GM19397 (cell line): ENCODE data around the gene ERMAP.
"Not testable (repeated sequence)": the region's sequence is repeated elsewhere in the genome, so short reads cannot be mapped to it uniquely, and the experiment has no call there.

Experiments
- ATAC-seq: cut with Tn5 transposase; IDR thresholded peaks from one replicate; pipeline ENCODE4 v1.9.1; 2021; ENCODE audit warnings: mild to moderate bottlenecking, moderate library complexity; ENCODE audit not compliant: unreplicated experiment

The ERMAP gene

GRCh38 chr1:42806593-42806992 is 10.3 kb upstream of the ERMAP start:
- ATAC-seq: no peak

GRCh38 chr1:42807056-42807668 is 9.8 kb upstream of the ERMAP start:
- ATAC-seq: no peak

- not testable (repeated sequence) for ATAC-seq
These were observed 2.1 kb upstream of the ERMAP start for GRCh38 chr1:42814815-42815214.

- no peak for ATAC-seq
These were observed 859 bp upstream of the ERMAP start for GRCh38 chr1:42815941-42816584.

- ATAC-seq: no peak
These were observed 482 bp downstream of the ERMAP start for GRCh38 chr1:42817440-42817767.

GRCh38 chr1:42817976-42818375 is 1.1 kb downstream of the ERMAP start:
- no peak for ATAC-seq

- no peak for ATAC-seq
These were observed 3.9 kb downstream of the ERMAP start for GRCh38 chr1:42820813-42821212.

- ATAC-seq: no peak
These were observed 4.8 kb downstream of the ERMAP start for GRCh38 chr1:42821690-42822089.

- ATAC-seq: no peak
These were observed 6.0 kb downstream of the ERMAP start for GRCh38 chr1:42822800-42823392.

- no peak for ATAC-seq
These were observed 7.6 kb downstream of the ERMAP start for GRCh38 chr1:42824481-42825035.

GRCh38 chr1:42825036-42825851 is 8.3 kb downstream of the ERMAP start:
- no peak for ATAC-seq

GRCh38 chr1:42830631-42831030 is 13.7 kb downstream of the ERMAP start:
- no peak for ATAC-seq

- no peak for ATAC-seq
These were observed 14.4 kb downstream of the ERMAP start for GRCh38 chr1:42831273-42831672.

- no peak for ATAC-seq
These were observed 15.8 kb downstream of the ERMAP start for GRCh38 chr1:42832641-42833240.

- no peak for ATAC-seq
These were observed 17.1 kb downstream of the ERMAP start for GRCh38 chr1:42833981-42834380.

- no peak for ATAC-seq
These were observed 17.9 kb downstream of the ERMAP start for GRCh38 chr1:42834803-42835202.

- no peak for ATAC-seq
These were observed 18.5 kb downstream of the ERMAP start for GRCh38 chr1:42835422-42835821.

- ATAC-seq: no peak
These were observed 20.8 kb downstream of the ERMAP start for GRCh38 chr1:42837709-42838108.

GRCh38 chr1:42838482-42839190 is 21.7 kb downstream of the ERMAP start:
- ATAC-seq: no peak

GRCh38 chr1:42841010-42841409 is 24.1 kb downstream of the ERMAP start:
- ATAC-seq: no peak
